ENCODE data around the gene NT5C. TPM values are rescaled to one million over a fixed set of nuclear protein-coding genes. Genes with fewer than 3 reads are reported as not detected.

NT5C gene
- total RNA-seq, 1 donor from 2014 or later: 48.2 TPM

DNA sequence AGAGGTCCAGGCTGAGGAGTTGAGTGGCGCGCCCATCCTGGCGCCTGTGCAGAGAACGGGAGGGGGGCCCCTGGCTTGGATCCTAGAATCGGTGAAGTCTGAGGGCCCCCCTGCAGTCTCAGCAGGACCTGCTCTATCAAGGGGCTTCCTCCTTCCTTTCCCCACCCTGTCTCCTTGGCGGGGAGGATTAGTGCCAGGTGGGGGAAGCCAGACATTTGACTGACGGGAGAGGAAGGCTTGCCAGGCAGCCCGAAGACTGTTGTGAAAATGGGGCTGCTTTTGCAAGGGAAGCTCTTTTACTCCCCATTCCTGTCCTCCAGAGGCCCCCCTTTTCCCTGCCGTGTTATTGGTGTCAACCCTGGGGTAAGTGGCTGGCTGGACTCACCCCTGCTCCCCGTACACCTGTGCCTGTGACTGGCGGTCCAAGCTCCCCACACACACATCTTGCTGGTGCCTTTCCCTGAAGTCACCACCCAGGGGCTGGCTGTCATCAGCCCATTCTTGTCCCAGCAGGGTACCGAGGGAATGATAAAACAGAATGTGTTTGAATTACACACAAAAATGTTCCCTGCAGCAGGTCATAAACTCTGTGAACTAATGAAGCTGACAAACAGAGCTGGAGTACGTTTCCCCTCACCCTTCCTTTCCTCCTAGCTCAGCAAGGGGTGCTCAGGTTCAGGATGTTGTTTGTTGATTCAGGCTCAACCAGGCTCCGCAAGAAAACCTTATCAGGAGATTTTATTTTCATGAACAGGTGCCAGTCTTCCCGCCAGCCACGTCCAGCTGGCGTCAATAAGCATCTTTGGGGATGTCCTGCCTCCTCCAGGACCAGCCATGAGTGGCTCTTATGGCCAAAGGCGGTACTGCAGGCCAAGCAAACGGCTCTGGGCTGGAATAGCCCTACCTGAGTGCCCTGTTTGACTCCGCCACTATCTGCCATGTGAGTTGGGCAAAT is 26.1 kb downstream of the NT5C start:
- DNase-seq (ENCODE audit: extremely low spot score, unreplicated experiment): no peak
- TF ChIP-seq, protein P1, sequence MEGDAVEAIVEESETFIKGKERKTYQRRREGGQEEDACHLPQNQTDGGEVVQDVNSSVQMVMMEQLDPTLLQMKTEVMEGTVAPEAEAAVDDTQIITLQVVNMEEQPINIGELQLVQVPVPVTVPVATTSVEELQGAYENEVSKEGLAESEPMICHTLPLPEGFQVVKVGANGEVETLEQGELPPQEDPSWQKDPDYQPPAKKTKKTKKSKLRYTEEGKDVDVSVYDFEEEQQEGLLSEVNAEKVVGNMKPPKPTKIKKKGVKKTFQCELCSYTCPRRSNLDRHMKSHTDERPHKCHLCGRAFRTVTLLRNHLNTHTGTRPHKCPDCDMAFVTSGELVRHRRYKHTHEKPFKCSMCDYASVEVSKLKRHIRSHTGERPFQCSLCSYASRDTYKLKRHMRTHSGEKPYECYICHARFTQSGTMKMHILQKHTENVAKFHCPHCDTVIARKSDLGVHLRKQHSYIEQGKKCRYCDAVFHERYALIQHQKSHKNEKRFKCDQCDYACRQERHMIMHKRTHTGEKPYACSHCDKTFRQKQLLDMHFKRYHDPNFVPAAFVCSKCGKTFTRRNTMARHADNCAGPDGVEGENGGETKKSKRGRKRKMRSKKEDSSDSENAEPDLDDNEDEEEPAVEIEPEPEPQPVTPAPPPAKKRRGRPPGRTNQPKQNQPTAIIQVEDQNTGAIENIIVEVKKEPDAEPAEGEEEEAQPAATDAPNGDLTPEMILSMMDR (IDR thresholded peaks at IDR 0.05): peak; percentile 68
- peaks cover 2% of the 10 kb centered on the region for H3K36me3 Mint-ChIP-seq (ENCODE audit: unreplicated experiment)
- no peak overlapping the region for H3K4me3 Mint-ChIP-seq (ENCODE audit: unreplicated experiment)
- H3K27ac Mint-ChIP-seq (ENCODE audit: unreplicated experiment): peak overlapping the region; percentile 18
- H3K27me3 Mint-ChIP-seq (ENCODE audit: unreplicated experiment): no peaks in the 10 kb centered on the region
- H3K4me1 Mint-ChIP-seq (ENCODE audit: unreplicated experiment): peaks cover 11% of the 10 kb centered on the region
- H3K9me3 Mint-ChIP-seq (ENCODE audit: unreplicated experiment): no peaks in the 10 kb centered on the region

DNA sequence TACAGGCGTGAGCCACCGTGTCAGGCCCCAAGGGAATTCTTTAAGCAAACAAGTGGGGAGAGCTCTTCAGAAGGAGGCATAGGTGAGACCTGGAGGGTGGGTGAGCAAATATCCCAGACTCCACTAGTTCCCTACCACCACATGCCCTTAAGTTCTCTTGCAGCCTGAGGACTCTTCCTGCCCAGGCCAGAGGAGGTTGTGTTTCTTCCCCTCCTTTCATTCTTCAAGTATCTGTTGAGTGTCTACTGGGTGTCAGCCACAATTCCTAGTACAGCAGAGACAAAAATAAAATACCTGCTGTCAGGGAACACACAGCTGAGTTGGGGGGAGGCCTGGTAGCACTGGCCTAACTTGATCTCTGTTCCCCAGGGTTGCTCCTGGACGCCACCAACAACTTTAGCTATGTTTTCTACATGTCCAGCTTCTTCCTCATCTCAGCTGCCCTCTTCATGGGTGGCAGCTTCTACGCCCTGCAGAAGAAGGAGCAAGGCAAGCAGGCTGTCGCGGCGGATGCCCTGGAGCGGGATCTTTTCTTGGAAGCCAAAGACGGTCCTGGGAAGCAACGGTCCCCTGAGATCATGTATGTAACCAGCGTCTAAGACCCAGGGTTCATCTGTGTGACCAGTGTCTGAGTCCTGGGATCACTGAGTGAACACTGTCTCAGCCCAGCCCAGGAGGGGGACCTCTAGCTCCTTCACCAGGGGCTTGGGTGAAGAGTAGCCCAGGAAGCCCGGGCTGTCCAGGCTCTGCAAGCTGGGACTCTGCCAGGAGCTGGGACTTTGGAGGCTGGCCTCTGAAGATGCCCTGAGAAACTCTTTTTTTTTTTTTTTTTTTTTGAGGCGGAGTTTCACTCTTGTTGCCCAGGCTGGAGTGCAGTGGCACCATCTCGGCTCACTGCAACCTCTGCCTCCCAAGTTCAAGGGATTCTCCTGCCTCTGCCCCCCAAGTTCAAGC is 27.7 kb downstream of the NT5C start:
- Mint-ChIP-seq H3K4me1 (ENCODE audit: unreplicated experiment) (peaks cover 8% of the 10 kb centered on the region), H3K36me3 (ENCODE audit: unreplicated experiment) (peaks cover 2% of the 10 kb centered on the region), H3K27ac (ENCODE audit: unreplicated experiment) (no peak overlapping the region), H3K9me3 (ENCODE audit: unreplicated experiment) (no peaks in the 10 kb centered on the region), H3K27me3 (ENCODE audit: unreplicated experiment) (no peaks in the 10 kb centered on the region), H3K4me3 (ENCODE audit: unreplicated experiment) (no peak overlapping the region)
- TF ChIP-seq, protein P1 (IDR thresholded peaks at IDR 0.05): no peak
- DNase-seq (ENCODE audit: extremely low spot score, unreplicated experiment): no peak

DNA sequence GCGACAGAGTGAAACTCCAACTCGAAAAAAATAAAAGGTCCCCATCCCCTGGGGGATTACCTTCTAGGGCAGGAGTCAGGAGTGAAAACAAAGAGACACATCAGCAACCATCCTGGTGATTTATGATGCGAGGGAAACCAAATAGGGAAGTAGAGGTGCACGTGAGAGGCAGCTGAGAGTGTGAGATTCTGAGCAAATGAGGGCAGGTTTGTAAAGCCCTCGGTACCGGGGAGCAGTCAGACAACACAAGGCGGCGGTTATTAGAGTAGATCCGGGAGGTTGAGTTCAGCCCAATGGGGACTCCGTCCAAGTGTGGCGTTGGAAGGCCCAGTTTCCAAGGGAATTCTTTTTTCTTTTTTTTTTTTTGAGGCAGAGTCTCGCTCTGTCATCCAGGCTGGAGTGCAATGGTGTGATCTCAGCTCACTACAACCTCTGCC is 29.1 kb downstream of the NT5C start:
- Mint-ChIP-seq H3K36me3 (ENCODE audit: unreplicated experiment) (peaks cover 2% of the 10 kb centered on the region), H3K4me1 (ENCODE audit: unreplicated experiment) (peaks cover 6% of the 10 kb centered on the region), H3K27ac (ENCODE audit: unreplicated experiment) (no peak overlapping the region), H3K9me3 (ENCODE audit: unreplicated experiment) (no peaks in the 10 kb centered on the region), H3K27me3 (ENCODE audit: unreplicated experiment) (no peaks in the 10 kb centered on the region), H3K4me3 (ENCODE audit: unreplicated experiment) (no peak overlapping the region)
- DNase-seq (ENCODE audit: extremely low spot score, unreplicated experiment): no peak
- TF ChIP-seq, protein P1 (IDR thresholded peaks at IDR 0.05): no peak

DNA sequence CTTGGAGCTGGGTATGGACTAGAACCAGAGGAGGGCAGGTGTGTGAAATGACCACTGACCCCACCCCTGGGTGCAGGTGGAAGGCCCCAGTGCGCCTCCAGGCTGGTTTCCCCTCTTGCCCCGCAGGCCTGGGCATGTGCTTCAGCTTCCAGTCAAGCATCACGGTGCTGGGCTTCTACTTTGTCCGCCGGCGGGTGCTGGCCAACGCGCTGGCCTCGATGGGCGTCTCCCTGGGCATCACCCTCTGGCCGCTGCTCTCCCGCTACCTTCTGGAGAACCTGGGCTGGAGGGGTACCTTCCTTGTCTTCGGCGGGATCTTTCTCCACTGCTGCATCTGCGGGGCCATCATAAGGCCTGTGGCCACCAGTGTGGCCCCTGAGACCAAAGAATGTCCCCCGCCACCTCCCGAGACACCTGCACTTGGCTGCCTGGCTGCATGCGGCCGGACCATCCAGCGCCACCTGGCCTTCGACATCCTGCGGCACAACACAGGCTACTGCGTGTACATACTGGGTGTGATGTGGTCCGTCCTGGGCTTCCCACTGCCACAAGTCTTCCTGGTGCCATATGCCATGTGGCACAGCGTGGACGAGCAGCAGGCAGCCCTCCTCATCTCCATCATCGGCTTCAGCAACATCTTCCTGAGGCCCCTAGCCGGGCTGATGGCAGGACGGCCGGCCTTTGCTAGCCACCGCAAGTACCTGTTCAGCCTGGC is 31.5 kb downstream of the NT5C start:
- TF ChIP-seq, protein P1 (IDR thresholded peaks at IDR 0.05): no peak
- Mint-ChIP-seq H3K27me3 (ENCODE audit: unreplicated experiment) (no peaks in the 10 kb centered on the region), H3K36me3 (ENCODE audit: unreplicated experiment) (no peaks in the 10 kb centered on the region), H3K4me3 (ENCODE audit: unreplicated experiment) (no peak overlapping the region), H3K9me3 (ENCODE audit: unreplicated experiment) (no peaks in the 10 kb centered on the region), H3K4me1 (ENCODE audit: unreplicated experiment) (peaks cover 7% of the 10 kb centered on the region), H3K27ac (ENCODE audit: unreplicated experiment) (no peak overlapping the region)
- no peak for DNase-seq (ENCODE audit: extremely low spot score, unreplicated experiment)

Measured in osteocyte (in vitro differentiated cells).